Parathyroid adenoma (tissue), 2 donors: ENCODE data around the gene AMN.

Source experiments
- H2AFZ ChIP-seq: fragments of 300-600 bp; sonication (generic); one replicate; pipeline ENCODE4 v1.7.0; 2017; ENCODE audit warnings: antibody characterized with exemption, mild to moderate bottlenecking
- H3K27ac ChIP-seq: fragments of 300-600 bp; sonication (generic); one replicate; pipeline ENCODE4 v1.7.0; 2017
- H3K27me3 ChIP-seq: fragments of 300-600 bp; sonication (generic); one replicate; pipeline ENCODE4 v1.7.0; 2017; ENCODE audit warnings: low read length; ENCODE audit not compliant: control insufficient read depth, insufficient read depth
- H3K36me3 ChIP-seq: fragments of 300-600 bp; sonication (generic); one replicate; pipeline ENCODE4 v1.7.0; 2017; ENCODE audit warnings: low read length; ENCODE audit not compliant: control insufficient read depth, insufficient read depth
- H3K4me1 ChIP-seq: fragments of 300-600 bp; sonication (generic); one replicate; pipeline ENCODE4 v1.7.0; 2017; ENCODE audit warnings: control low read depth
- H3K4me2 ChIP-seq: fragments of 300-600 bp; sonication (generic); one replicate; pipeline ENCODE4 v1.7.0; 2017; ENCODE audit warnings: low read length
- H3K4me3 ChIP-seq: fragments of 300-600 bp; sonication (generic); one replicate; pipeline ENCODE4 v1.7.0; 2017; ENCODE audit warnings: low read depth, low read length
- H3K79me2 ChIP-seq: fragments of 300-600 bp; sonication (generic); one replicate; pipeline ENCODE4 v1.7.0; 2017; ENCODE audit warnings: control low read depth
- H3K9ac ChIP-seq: fragments of 300-600 bp; sonication (generic); one replicate; pipeline ENCODE4 v1.7.0; 2017; ENCODE audit warnings: mild to moderate bottlenecking
- H3K9me3 ChIP-seq: fragments of 300-600 bp; sonication (generic); one replicate; pipeline ENCODE4 v1.7.0; 2017; ENCODE audit warnings: low read length; ENCODE audit not compliant: control insufficient read depth
- CTCF ChIP-seq: fragments of 300-600 bp; sonication (generic); IDR thresholded peaks from one replicate; pipeline ENCODE4 v1.7.0; 2017; ENCODE audit warnings: antibody characterized with exemption, mild to moderate bottlenecking
- donor health status: primary hyperparathyroidism.

Gene AMN

DNA sequence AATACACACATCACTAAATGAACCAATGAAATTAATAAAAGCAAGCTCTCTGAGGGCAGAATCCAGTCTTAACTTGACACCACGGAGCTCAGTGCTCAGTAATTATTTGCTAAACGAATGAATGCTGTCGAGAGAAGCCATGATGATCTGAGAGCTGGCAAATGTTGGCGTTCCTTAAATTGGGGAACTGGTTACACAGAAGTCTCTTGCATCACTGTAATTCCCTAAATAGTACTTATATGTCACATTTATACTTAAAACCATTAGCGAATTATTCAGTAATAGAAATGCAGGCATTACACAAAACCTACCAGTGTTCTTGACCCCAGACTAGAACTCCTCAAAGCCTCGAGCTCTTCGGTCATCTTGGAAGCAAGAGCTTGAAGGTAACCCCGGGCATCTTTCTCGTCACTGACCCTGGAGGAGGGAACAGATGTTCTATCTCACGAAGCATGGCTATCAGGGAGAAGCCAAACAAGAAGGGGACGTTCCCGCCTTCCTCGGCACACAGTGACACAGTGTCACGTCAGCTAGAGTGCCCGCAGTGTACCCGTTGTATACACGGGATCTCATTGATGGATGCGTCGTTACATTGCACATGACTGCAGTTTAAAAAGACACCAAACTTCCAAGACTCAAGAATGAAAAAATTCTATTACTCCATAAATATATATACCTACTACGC, 43.6 kb downstream of the AMN start:
- no peak overlapping the region for H3K9ac ChIP-seq
- no peaks in the 10 kb centered on the region for H3K4me1 ChIP-seq
- no peak overlapping the region for H2AFZ ChIP-seq
- no peak overlapping the region for H3K27ac ChIP-seq
- no peaks in the 10 kb centered on the region for H3K36me3 ChIP-seq
- H3K9me3 ChIP-seq: no peaks in the 10 kb centered on the region
- H3K27me3 ChIP-seq: no peaks in the 10 kb centered on the region
- TF ChIP-seq CTCF: no peak
- no peak overlapping the region for H3K4me2 ChIP-seq
- H3K4me3 ChIP-seq: no peak overlapping the region
- H3K79me2 ChIP-seq: peaks cover 5% of the 10 kb centered on the region

GRCh38 chr14:102966681-102967505, 44.4 kb downstream of the AMN start:
- Histone ChIP-seq H3K9me3 (no peaks in the 10 kb centered on the region), H3K36me3 (no peaks in the 10 kb centered on the region)

DNA sequence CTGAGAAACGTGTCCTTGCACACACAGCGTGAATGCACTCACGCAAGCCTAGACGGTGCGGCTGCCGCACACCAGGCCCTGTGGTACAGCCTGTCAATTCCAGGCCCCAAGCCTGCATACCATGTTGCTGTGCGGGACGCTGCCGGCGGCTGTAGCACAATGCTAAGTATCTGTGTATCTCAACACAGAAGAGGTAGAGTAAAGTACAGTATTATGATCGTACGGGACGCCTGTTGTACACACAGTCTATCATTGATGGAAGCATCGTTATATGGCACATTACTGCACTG, 45.0 kb downstream of the AMN start:
- Histone ChIP-seq H3K9me3 (no peaks in the 10 kb centered on the region), H3K9ac (no peak overlapping the region), H3K36me3 (no peaks in the 10 kb centered on the region), H2AFZ (no peak overlapping the region), H3K4me1 (no peaks in the 10 kb centered on the region), H3K79me2 (peaks cover 5% of the 10 kb centered on the region), H3K4me2 (no peak overlapping the region), H3K27ac (no peak overlapping the region), H3K27me3 (no peaks in the 10 kb centered on the region), H3K4me3 (no peak overlapping the region)
- TF ChIP-seq CTCF: no peak

More at GRCh38 chr14:102966681-102967505, 44.4 kb downstream of the AMN start:
- peaks cover 5% of the 10 kb centered on the region for H3K79me2 ChIP-seq
- no peak overlapping the region for H3K4me3 ChIP-seq
- no peaks in the 10 kb centered on the region for H3K4me1 ChIP-seq
- H3K27me3 ChIP-seq: no peaks in the 10 kb centered on the region
- no peak for TF ChIP-seq CTCF
- H3K27ac ChIP-seq: no peak overlapping the region
- no peak overlapping the region for H3K9ac ChIP-seq
- no peak overlapping the region for H3K4me2 ChIP-seq
- H2AFZ ChIP-seq: no peak overlapping the region

- no peak for TF ChIP-seq CTCF
- Histone ChIP-seq H3K4me1 (no peaks in the 10 kb centered on the region), H2AFZ (no peak overlapping the region), H3K79me2 (peaks cover 5% of the 10 kb centered on the region), H3K4me2 (no peak overlapping the region), H3K27ac (no peak overlapping the region), H3K27me3 (no peaks in the 10 kb centered on the region), H3K9ac (no peak overlapping the region), H3K36me3 (no peaks in the 10 kb centered on the region), H3K9me3 (no peaks in the 10 kb centered on the region), H3K4me3 (no peak overlapping the region)
Observed at GRCh38 chr14:102968306-102968705, 45.8 kb downstream of the AMN start.
